Endothelial cell of umbilical vein (primary cell): ENCODE measurements around the gene GALNT17. TPM values are rescaled to one million over a fixed set of nuclear protein-coding genes. Genes with fewer than 3 reads are reported as not detected.

Experiments used
- BruUV-seq: library from RNA; stranded (reverse); fragments of 400-500 nt; replicated peaks from 2 replicates; lab custom pipeline; 2021; lab: Mats Ljungman, UMichigan
- CTCF ChIA-PET: fragments of 300-600, 350-600 bp; sonication (Branson Sonifier 250); formaldehyde crosslinking; loops from one replicate; lab custom pipeline; 2021; ENCODE audit warnings: antibody characterized with exemption, inconsistent platforms; lab: Charles Lee
- POLR2A ChIA-PET: fragments of 300-600, 350-600 bp; sonication (Branson Sonifier 250); formaldehyde crosslinking; loops from one replicate; lab custom pipeline; 2021; ENCODE audit warnings: antibody characterized with exemption, inconsistent platforms; lab: Charles Lee
- DNase-seq: peaks from one replicate; pipeline ENCODE4 v3.0.0-alpha.2; 2011; ENCODE audit warnings: low read depth, low spot score
- FAIRE-seq: peaks from 2 replicates; lab custom pipeline; 2011; peaks lifted over from hg19 to GRCh38; lab: Jason Lieb, UNC
- H2AFZ ChIP-seq: 2 replicates; pipeline ENCODE4 v1.6.0; 2012; ENCODE audit warnings: low read depth, low read length, control low read depth, inconsistent platforms
- H3K27ac ChIP-seq: 2 replicates; pipeline ENCODE4 v1.5.1; 2011; ENCODE audit warnings: low read depth, mild to moderate bottlenecking, control low read depth, low read length, moderate library complexity; ENCODE audit not compliant: insufficient read depth
- H3K27me3 ChIP-seq, 2 experiments: 2 replicates each; pipeline versions ENCODE4 v1.6.0 to v1.6.1; 2011; ENCODE audit warnings: low read length in 2 of 2, mixed read lengths in 1 of 2; ENCODE audit not compliant: control insufficient read depth in 2 of 2, insufficient read depth in 2 of 2
- H3K36me3 ChIP-seq, 2 experiments: 2 replicates in 1 of 2; 3 replicates in 1 of 2; pipeline ENCODE4 v1.5.1; 2011; ENCODE audit warnings: low read length in 2 of 2, mild to moderate bottlenecking in 1 of 2, moderate library complexity in 1 of 2; ENCODE audit not compliant: control insufficient read depth in 2 of 2, insufficient read depth in 2 of 2; ENCODE audit errors: extremely low read depth in 1 of 2
- H3K4me1 ChIP-seq: 3 replicates; pipeline ENCODE4 v1.5.1; 2011; ENCODE audit warnings: mild to moderate bottlenecking, low read length; ENCODE audit not compliant: control insufficient read depth, insufficient read depth; ENCODE audit errors: extremely low read depth
- H3K4me2 ChIP-seq: 2 replicates; pipeline ENCODE4 v1.6.1; 2011; ENCODE audit warnings: low read length, control low read depth, mixed read lengths; ENCODE audit not compliant: insufficient read depth
- H3K4me3 ChIP-seq, 3 experiments: fragments of 200-600 bp in 1 of 3; sonication (generic), shearing (Covaris generic) in 1 of 3; replicated peaks in 1 of 3; 2 replicates each; pipeline ENCODE4 v1.5.1; 2011 to 2016; ENCODE audit warnings: control low read depth in 3 of 3, low read length in 3 of 3, mild to moderate bottlenecking in 2 of 3, inconsistent platforms in 1 of 3, low read depth in 1 of 3, moderate library complexity in 1 of 3; ENCODE audit not compliant: insufficient read depth in 1 of 3
- H3K79me2 ChIP-seq: 2 replicates; pipeline ENCODE4 v1.6.0; 2012; ENCODE audit warnings: low read length, inconsistent platforms; ENCODE audit not compliant: control insufficient read depth, insufficient read depth
- H3K9ac ChIP-seq: replicated peaks from 2 replicates; pipeline ENCODE3; 2011; ENCODE audit warnings: low read length, control low read depth; ENCODE audit not compliant: insufficient read depth; ENCODE audit errors: extremely low read depth
- H3K9me1 ChIP-seq: replicated peaks from 3 replicates; pipeline ENCODE4 v1.6.0; 2011; ENCODE audit warnings: mild to moderate bottlenecking, low read length; ENCODE audit not compliant: control insufficient read depth, insufficient read depth; ENCODE audit errors: extremely low read depth
- H3K9me3 ChIP-seq: replicated peaks from 2 replicates; pipeline ENCODE4 v1.5.1; 2012; ENCODE audit warnings: low read length, inconsistent platforms; ENCODE audit not compliant: control insufficient read depth, insufficient read depth
- H4K20me1 ChIP-seq: replicated peaks from 2 replicates; pipeline ENCODE3; 2011; ENCODE audit warnings: mild to moderate bottlenecking, low read length; ENCODE audit not compliant: control insufficient read depth, insufficient read depth; ENCODE audit errors: extremely low read depth
- CTCF ChIP-seq, 2 donors: IDR thresholded peaks; 1 replicate in 1 of 2; 2 replicates in 1 of 2; pipeline ENCODE4 v1.5.1; 2011; ENCODE audit warnings: low read length in 2 of 2, mild to moderate bottlenecking in 2 of 2, moderate library complexity in 2 of 2, control low read depth in 1 of 2, inconsistent platforms in 1 of 2, low read depth in 1 of 2; ENCODE audit not compliant: insufficient read depth in 1 of 2; ENCODE audit errors: extremely low read depth in 1 of 2
- EZH2 ChIP-seq: IDR thresholded peaks from 2 replicates; pipeline ENCODE4 v1.6.1; 2012; ENCODE audit warnings: borderline replicate concordance, low read depth, mild to moderate bottlenecking, moderate library complexity, low read length, inconsistent platforms; ENCODE audit not compliant: severe bottlenecking
- FOS ChIP-seq: IDR thresholded peaks from 2 replicates; pipeline ENCODE4 v1.6.1; 2011; ENCODE audit warnings: mild to moderate bottlenecking, low read length, moderate library complexity, borderline replicate concordance; ENCODE audit not compliant: insufficient read depth
- GATA2 ChIP-seq: IDR thresholded peaks from 2 replicates; pipeline ENCODE4 v1.7.0; 2011; ENCODE audit warnings: low read depth, mild to moderate bottlenecking, moderate library complexity, mixed read lengths, low read length; ENCODE audit not compliant: insufficient read length, insufficient read depth
- JUN ChIP-seq: IDR thresholded peaks from 2 replicates; pipeline ENCODE4 v1.6.1; 2011; ENCODE audit warnings: borderline replicate concordance, low read depth; ENCODE audit not compliant: insufficient read length, insufficient read depth
- MAX ChIP-seq: IDR thresholded peaks from 2 replicates; pipeline ENCODE4 v1.6.1; 2011; ENCODE audit not compliant: insufficient read depth, insufficient read length
- MYC ChIP-seq: IDR thresholded peaks from one replicate; pipeline ENCODE4 v1.6.1; 2011; ENCODE audit warnings: mild to moderate bottlenecking, low read depth, low read length
- POLR2A ChIP-seq: IDR thresholded peaks from 2 replicates; pipeline ENCODE4 v1.6.1; 2012; ENCODE audit warnings: low read depth, mild to moderate bottlenecking, control low read depth, low read length
- POLR2AphosphoS5 ChIP-seq: IDR thresholded peaks from 2 replicates; pipeline ENCODE4 v1.6.1; 2012; ENCODE audit warnings: low read depth, mild to moderate bottlenecking, control low read depth, low read length, moderate library complexity; ENCODE audit not compliant: insufficient read depth
- dilution Hi-C: fragments of 300-500 bp; cut with MboI; formaldehyde crosslinking; loops from one replicate; pipeline ENCODE4 v1.15.0; 2019; ENCODE audit warnings: low sequenced_read_pairs; ENCODE audit not compliant: extremely low pct_ligation_motif_present
- intact Hi-C: fragments of 100-400 bp; cut with micrococcal nuclease; formaldehyde crosslinking; loops from one replicate; pipeline ENCODE4 v1.10.0; 2022
- polyA plus RNA-seq, 4 experiments: library from polyadenylated mRNA; depleted of rRNA in 3 of 4; stranded (reverse) in 3 of 4; unstranded in 1 of 4; fragments of >200 nt; gene quantifications; 2 replicates each; pipeline versions ENCODE4 v1.2.1 to v1.2.3, GENCODE V29; 2011 to 2012; ENCODE audit warnings: missing spikeins in 1 of 4
- total RNA-seq: library from RNA; stranded (reverse); gene quantifications from 2 replicates; pipeline ENCODE4 v1.2.3, GENCODE V29; 2021

GALNT17 gene
- total and polyA plus RNA-seq, 2 donors (not counting 3 experiments of a cell fraction or from before 2014, with no cell fraction given) = not detected

DNA sequence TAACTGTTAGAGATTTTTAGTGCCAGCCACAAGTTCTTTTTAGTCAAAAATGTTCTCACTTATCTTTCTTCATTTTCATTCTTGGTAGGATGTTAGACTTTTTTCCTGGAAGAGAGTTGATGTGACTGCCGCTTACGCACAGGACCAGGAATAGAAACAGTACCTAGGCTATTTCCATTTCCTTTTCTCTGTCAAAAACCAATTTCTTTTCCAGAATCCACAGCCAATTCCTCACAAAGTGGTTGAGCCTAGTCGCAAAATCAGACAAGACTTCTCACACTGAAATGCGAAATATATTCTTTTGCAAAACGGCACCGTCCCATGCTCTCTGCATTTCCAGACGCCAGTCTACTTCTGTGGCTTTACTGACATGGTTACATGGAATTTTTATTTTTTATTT, 394.2 kb downstream of the GALNT17 start:
- H3K4me2 ChIP-seq = no peak overlapping the region
- no peaks in the 10 kb centered on the region for H3K79me2 ChIP-seq
- no peak overlapping the region for H3K9ac ChIP-seq
- H3K9me3 ChIP-seq = peaks cover 2% of the 10 kb centered on the region
- no peak overlapping the region for H2AFZ ChIP-seq
- no TSS peak for BruUV-seq
- dilution Hi-C loops (no loop called here), intact Hi-C loops (no loop called here)
- no peaks in the 10 kb centered on the region for H3K36me3 ChIP-seq
- FAIRE-seq (no peak), DNase-seq (no peak)
- no peaks in the 10 kb centered on the region for H3K27me3 ChIP-seq
- H3K4me3 ChIP-seq = no peak overlapping the region
- ChIA-PET CTCF (no interaction called here), POLR2A (no interaction called here)
- H4K20me1 ChIP-seq = no peaks in the 10 kb centered on the region
- H3K9me1 ChIP-seq = no peaks in the 10 kb centered on the region
- H3K4me1 ChIP-seq = no peaks in the 10 kb centered on the region
- TF ChIP-seq POLR2A (no peak), GATA2 (no peak), CTCF (IDR thresholded peaks at IDR 0.05; ENCODE audit: extremely low read depth in 1 of 2, insufficient read depth in 1 of 2, low read depth in 1 of 2, low read length in 2 of 2) (no peak), EZH2 (no peak), POLR2AphosphoS5 (no peak), MAX (no peak), MYC (no peak), JUN (no peak), FOS (no peak)
- H3K27ac ChIP-seq = no peak overlapping the region
